Stimulated activated naive CD8-positive, alpha-beta T cell treated with anti-CD3 and anti-CD28 coated beads, Interleukin-15, Interleukin-2, amounts not matched to agents 100 ng/mL and 50 ng/mL, for 24 hours (primary cell): Measurements from ENCODE around the gene MAGEB1.

Experiments
- H3K27ac Mint-ChIP-seq: one replicate; pipeline ENCODE4 v1.8.0; 2021; ENCODE audit warnings: mild to moderate bottlenecking, mixed read lengths
- H3K27me3 Mint-ChIP-seq: one replicate; pipeline ENCODE4 v1.8.0; 2021; ENCODE audit warnings: mixed read lengths
- H3K36me3 Mint-ChIP-seq: one replicate; pipeline ENCODE4 v1.8.0; 2021; ENCODE audit warnings: low read depth, mixed read lengths
- H3K4me1 Mint-ChIP-seq: one replicate; pipeline ENCODE4 v1.8.0; 2021; ENCODE audit warnings: low read depth, mixed read lengths
- H3K4me3 Mint-ChIP-seq: one replicate; pipeline ENCODE4 v1.8.0; 2021; ENCODE audit warnings: mild to moderate bottlenecking, mixed read lengths
- H3K9me3 Mint-ChIP-seq: one replicate; pipeline ENCODE4 v1.8.0; 2021; ENCODE audit warnings: mixed read lengths

MAGEB1 gene

GRCh38 chrX:30246769-30247489 is at the start of gene MAGEB1:
Gene MAGEB1 (plus strand): TSS chrX:30247146. CDS start chrX:30250494, 3,348 bp downstream.
- Mint-ChIP-seq H3K4me3 (no peak within 1 kb of the TSS), H3K27ac (no peak within 1 kb of the TSS), H3K27me3 (no peaks in the 10 kb centered on the region), H3K36me3 (no peaks in the 10 kb centered on the region), H3K4me1 (no peaks in the 10 kb centered on the region), H3K9me3 (no peaks in the 10 kb centered on the region)

GRCh38 chrX:30212172-30212571 is 34.8 kb upstream of the MAGEB1 start:
- Mint-ChIP-seq H3K4me3 (no peak overlapping the region), H3K27me3 (peaks cover 4% of the 10 kb centered on the region), H3K9me3 (no peaks in the 10 kb centered on the region), H3K36me3 (no peaks in the 10 kb centered on the region), H3K27ac (no peak overlapping the region), H3K4me1 (no peaks in the 10 kb centered on the region)

- Mint-ChIP-seq H3K27me3 (peaks cover 4% of the 10 kb centered on the region), H3K36me3 (no peaks in the 10 kb centered on the region), H3K4me3 (no peak within 1 kb of the TSS), H3K27ac (no peak within 1 kb of the TSS), H3K9me3 (no peaks in the 10 kb centered on the region), H3K4me1 (no peaks in the 10 kb centered on the region)
Observed at GRCh38 chrX:30215357-30215843, 31.5 kb upstream of the MAGEB1 start, which contains the start of gene MAGEB2. Gene MAGEB2 (plus strand): TSS chrX:30215563. CDS start chrX:30218581, 3,018 bp downstream.

- no peaks in the 10 kb centered on the region for H3K4me1 Mint-ChIP-seq
- no peaks in the 10 kb centered on the region for H3K27me3 Mint-ChIP-seq
- no peak overlapping the region for H3K27ac Mint-ChIP-seq
- no peaks in the 10 kb centered on the region for H3K9me3 Mint-ChIP-seq
- no peak overlapping the region for H3K4me3 Mint-ChIP-seq
- H3K36me3 Mint-ChIP-seq: no peaks in the 10 kb centered on the region
Observed at GRCh38 chrX:30217465-30217864, 29.5 kb upstream of the MAGEB1 start.

- no peak overlapping the region for H3K27ac Mint-ChIP-seq
Observed at GRCh38 chrX:30219372-30219771, 27.6 kb upstream of the MAGEB1 start.

GRCh38 chrX:30220661-30221060 is 26.3 kb upstream of the MAGEB1 start:
- Mint-ChIP-seq H3K36me3 (no peaks in the 10 kb centered on the region), H3K4me1 (no peaks in the 10 kb centered on the region), H3K27ac (no peak overlapping the region), H3K9me3 (no peaks in the 10 kb centered on the region), H3K4me3 (no peak overlapping the region), H3K27me3 (no peaks in the 10 kb centered on the region)

More at GRCh38 chrX:30219372-30219771, 27.6 kb upstream of the MAGEB1 start:
- Mint-ChIP-seq H3K4me1 (no peaks in the 10 kb centered on the region), H3K4me3 (no peak overlapping the region), H3K27me3 (no peaks in the 10 kb centered on the region), H3K36me3 (no peaks in the 10 kb centered on the region), H3K9me3 (no peaks in the 10 kb centered on the region)

- no peaks in the 10 kb centered on the region for H3K27me3 Mint-ChIP-seq
- H3K36me3 Mint-ChIP-seq: no peaks in the 10 kb centered on the region
- no peaks in the 10 kb centered on the region for H3K9me3 Mint-ChIP-seq
- no peak overlapping the region for H3K27ac Mint-ChIP-seq
- no peak overlapping the region for H3K4me3 Mint-ChIP-seq
- no peaks in the 10 kb centered on the region for H3K4me1 Mint-ChIP-seq
Observed at GRCh38 chrX:30224536-30224935, 22.4 kb upstream of the MAGEB1 start.

- no peaks in the 10 kb centered on the region for H3K9me3 Mint-ChIP-seq
- no peaks in the 10 kb centered on the region for H3K4me1 Mint-ChIP-seq
- H3K27ac Mint-ChIP-seq: no peak overlapping the region
- H3K36me3 Mint-ChIP-seq: no peaks in the 10 kb centered on the region
- H3K4me3 Mint-ChIP-seq: no peak overlapping the region
- no peaks in the 10 kb centered on the region for H3K27me3 Mint-ChIP-seq
Observed at GRCh38 chrX:30228526-30228925, 18.4 kb upstream of the MAGEB1 start.

- Mint-ChIP-seq H3K36me3 (no peaks in the 10 kb centered on the region), H3K4me1 (no peaks in the 10 kb centered on the region), H3K27ac (no peak within 1 kb of the TSS), H3K4me3 (no peak within 1 kb of the TSS), H3K9me3 (no peaks in the 10 kb centered on the region), H3K27me3 (no peaks in the 10 kb centered on the region)
Observed at GRCh38 chrX:30230395-30230794, 16.6 kb upstream of the MAGEB1 start, which contains the start of gene MAGEB3. Gene MAGEB3 (plus strand): TSS chrX:30230657. CDS start chrX:30235925, 5,268 bp downstream.

- no peak within 1 kb of the TSS for H3K27ac Mint-ChIP-seq
- no peaks in the 10 kb centered on the region for H3K27me3 Mint-ChIP-seq
- H3K9me3 Mint-ChIP-seq: no peaks in the 10 kb centered on the region
- H3K4me3 Mint-ChIP-seq: no peak within 1 kb of the TSS
- H3K4me1 Mint-ChIP-seq: no peaks in the 10 kb centered on the region
- no peaks in the 10 kb centered on the region for H3K36me3 Mint-ChIP-seq
Observed at GRCh38 chrX:30241724-30242415, 5.1 kb upstream of the MAGEB1 start, which contains the start of gene MAGEB4. Gene MAGEB4 (plus strand): TSS chrX:30242000. CDS start chrX:30242136, 136 bp downstream.

- no peak overlapping the region for H3K27ac Mint-ChIP-seq
Observed at GRCh38 chrX:30248854-30249253, 1.9 kb downstream of the MAGEB1 start.

GRCh38 chrX:30253257-30253656 is 6.3 kb downstream of the MAGEB1 start:
- no peaks in the 10 kb centered on the region for H3K4me1 Mint-ChIP-seq
- no peaks in the 10 kb centered on the region for H3K27me3 Mint-ChIP-seq
- no peak overlapping the region for H3K4me3 Mint-ChIP-seq
- H3K9me3 Mint-ChIP-seq: no peaks in the 10 kb centered on the region
- H3K27ac Mint-ChIP-seq: no peak overlapping the region
- no peaks in the 10 kb centered on the region for H3K36me3 Mint-ChIP-seq

More at GRCh38 chrX:30248854-30249253, 1.9 kb downstream of the MAGEB1 start:
- Mint-ChIP-seq H3K4me1 (no peaks in the 10 kb centered on the region), H3K36me3 (no peaks in the 10 kb centered on the region), H3K4me3 (no peak overlapping the region), H3K9me3 (no peaks in the 10 kb centered on the region), H3K27me3 (no peaks in the 10 kb centered on the region)

GRCh38 chrX:30259927-30260326 is 13.0 kb downstream of the MAGEB1 start:
- Mint-ChIP-seq H3K4me3 (no peak overlapping the region), H3K27ac (no peak overlapping the region), H3K4me1 (no peaks in the 10 kb centered on the region), H3K36me3 (no peaks in the 10 kb centered on the region), H3K9me3 (no peaks in the 10 kb centered on the region), H3K27me3 (no peaks in the 10 kb centered on the region)

GRCh38 chrX:30261012-30261411 is 14.1 kb downstream of the MAGEB1 start:
- Mint-ChIP-seq H3K27ac (no peak overlapping the region), H3K27me3 (peaks cover 4% of the 10 kb centered on the region), H3K4me3 (no peak overlapping the region), H3K9me3 (no peaks in the 10 kb centered on the region), H3K4me1 (no peaks in the 10 kb centered on the region), H3K36me3 (no peaks in the 10 kb centered on the region)

GRCh38 chrX:30262763-30263162 is 15.8 kb downstream of the MAGEB1 start:
- H3K4me1 Mint-ChIP-seq: no peaks in the 10 kb centered on the region
- H3K4me3 Mint-ChIP-seq: no peak overlapping the region
- H3K27ac Mint-ChIP-seq: no peak overlapping the region

More at GRCh38 chrX:30262763-30263162, 15.8 kb downstream of the MAGEB1 start:
- H3K27me3 Mint-ChIP-seq: peaks cover 4% of the 10 kb centered on the region
- H3K9me3 Mint-ChIP-seq: no peaks in the 10 kb centered on the region
- H3K36me3 Mint-ChIP-seq: no peaks in the 10 kb centered on the region
